Embryonic facial prominence (tissue), 1 donor: ENCODE data around the gene NUP98.
"Not testable (repeated sequence)": the region's sequence is repeated elsewhere in the genome, so short reads cannot be mapped to it uniquely, and the experiment has no call there.

Source experiments
- DNase-seq: peaks from one replicate; pipeline ENCODE4 v3.0.0-alpha.2; 2016; ENCODE audit errors: extremely low spot score

NUP98 gene

GRCh38 chr11:3826721-3827120, 29.4 kb upstream of the NUP98 start:
- DNase-seq, result no peak

GRCh38 chr11:3825473-3826154, 28.3 kb upstream of the NUP98 start:
- peak; percentile 5 for DNase-seq

- peak; percentile 5 for DNase-seq
Measured at GRCh38 chr11:3824714-3825472, 27.5 kb upstream of the NUP98 start.

- DNase-seq, result peak; percentile 3
Measured at GRCh38 chr11:3823762-3824506, 26.6 kb upstream of the NUP98 start.

GRCh38 chr11:3823303-3823702, 25.9 kb upstream of the NUP98 start:
- peak; percentile 1 for DNase-seq

GRCh38 chr11:3822312-3822711, 25.0 kb upstream of the NUP98 start:
- DNase-seq, result peak; percentile 2

GRCh38 chr11:3820971-3821370, 23.6 kb upstream of the NUP98 start:
- no peak for DNase-seq

- DNase-seq, result peak; percentile 2
Measured at GRCh38 chr11:3817181-3817800, 19.9 kb upstream of the NUP98 start.

- no peak for DNase-seq
Measured at GRCh38 chr11:3816673-3817072, 19.3 kb upstream of the NUP98 start.

GRCh38 chr11:3815845-3816244, 18.5 kb upstream of the NUP98 start:
- no peak for DNase-seq

GRCh38 chr11:3814832-3815231, 17.5 kb upstream of the NUP98 start:
- DNase-seq, result not testable (repeated sequence)

- DNase-seq, result no peak
Measured at GRCh38 chr11:3810951-3811350, 13.6 kb upstream of the NUP98 start.

GRCh38 chr11:3810446-3810845, 13.1 kb upstream of the NUP98 start:
- no peak for DNase-seq

- DNase-seq, result no peak
Measured at GRCh38 chr11:3809624-3809928, 12.2 kb upstream of the NUP98 start.

GRCh38 chr11:3808861-3809623, 11.7 kb upstream of the NUP98 start:
- no peak for DNase-seq

- no peak for DNase-seq
Measured at GRCh38 chr11:3807909-3808860, 10.8 kb upstream of the NUP98 start, which contains the start of gene PGAP2. PGAP2 (plus strand) TSS chr11:3808560; CDS start chr11:3811260, 2,700 bp downstream.

- DNase-seq, result no peak
Measured at GRCh38 chr11:3803726-3804495, 6.6 kb upstream of the NUP98 start.

GRCh38 chr11:3802011-3802790, 4.8 kb upstream of the NUP98 start:
- DNase-seq, result no peak

GRCh38 chr11:3799873-3800272, 2.5 kb upstream of the NUP98 start:
- DNase-seq, result no peak
